NB4 (cell line): ENCODE data around the gene CTSA.

Experiments
- DNase-seq: peaks from one replicate; pipeline ENCODE4 v3.0.0; 2010; ENCODE audit warnings: low read depth
- H3K4me3 ChIP-seq: one replicate; pipeline ENCODE4 v1.5.1; 2011; ENCODE audit warnings: mild to moderate bottlenecking, low read depth, low read length, moderate library complexity
- CTCF ChIP-seq: IDR thresholded peaks from one replicate; pipeline ENCODE4 v1.5.1; 2012; ENCODE audit warnings: low read depth, low read length
- MAX ChIP-seq: IDR thresholded peaks from 2 replicates; pipeline ENCODE4 v1.6.1; 2011; ENCODE audit warnings: low read depth, low read length
- MYC ChIP-seq: IDR thresholded peaks from 2 replicates; pipeline ENCODE4 v1.6.1; 2011; ENCODE audit warnings: low read depth, low read length
- POLR2A ChIP-seq: IDR thresholded peaks from 2 replicates; pipeline ENCODE4 v1.6.1; 2011; ENCODE audit warnings: mild to moderate bottlenecking; ENCODE audit not compliant: insufficient read length; ENCODE audit errors: extremely low read depth

CTSA gene

DNA sequence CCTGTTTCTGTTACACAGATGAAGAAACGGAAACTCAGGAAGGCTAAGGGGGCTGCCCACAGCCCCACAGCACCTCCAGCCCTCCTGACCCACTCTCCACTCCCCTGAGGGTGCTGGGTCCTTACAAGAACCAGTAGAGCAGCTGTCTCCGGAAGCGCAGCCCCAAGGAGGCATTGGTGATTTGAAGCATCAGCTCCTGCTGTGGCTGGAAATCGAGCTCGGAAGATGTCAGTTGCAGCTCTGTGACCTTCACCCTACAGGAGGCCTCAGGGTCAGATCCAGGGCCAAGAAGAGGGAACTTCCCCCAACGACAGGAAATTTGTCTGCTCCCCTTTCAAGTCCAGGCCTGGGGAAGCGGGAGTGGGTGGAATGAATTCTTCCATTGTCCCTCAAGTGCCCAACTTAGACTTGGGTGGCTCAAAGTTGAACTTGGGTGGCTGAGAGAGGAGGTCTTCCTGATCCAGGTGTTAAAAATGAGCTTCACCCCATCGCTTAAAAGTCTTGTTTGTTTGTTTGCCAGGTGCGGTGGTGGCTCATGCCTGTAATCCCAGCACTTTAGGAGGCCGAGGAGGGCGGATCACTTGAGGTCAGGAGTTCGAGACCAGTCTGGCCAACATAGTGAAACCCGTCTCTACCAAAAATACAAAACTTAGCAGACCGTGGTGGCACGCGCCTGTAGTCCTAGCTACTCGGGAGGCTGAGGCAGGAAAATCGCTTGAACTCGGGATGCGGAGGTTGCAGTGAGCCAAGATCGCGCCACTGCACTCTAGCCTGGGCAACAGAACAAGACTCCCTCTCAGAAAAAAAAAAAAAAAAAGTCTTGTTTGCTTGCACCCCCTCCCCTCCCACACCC is 18.9 kb downstream of the CTSA start:
- peak overlapping the region; percentile 21 for H3K4me3 ChIP-seq
- DNase-seq, result peak; percentile 43
- no peak for TF ChIP-seq CTCF
- TF ChIP-seq POLR2A, result no peak
- TF ChIP-seq MAX, result no peak
- no peak for TF ChIP-seq MYC

- DNase-seq, result peak; percentile 100
- H3K4me3 ChIP-seq, result peak overlapping the region; percentile 87
- TF ChIP-seq MAX, result no peak
- no peak for TF ChIP-seq CTCF
- TF ChIP-seq POLR2A, result peak; percentile 98
- TF ChIP-seq MYC, result peak; percentile 39; the same call in 1 of the 2 replicates
These were observed 19.7 kb downstream of the CTSA start for GRCh38 chr20:45910670-45911485.

DNA sequence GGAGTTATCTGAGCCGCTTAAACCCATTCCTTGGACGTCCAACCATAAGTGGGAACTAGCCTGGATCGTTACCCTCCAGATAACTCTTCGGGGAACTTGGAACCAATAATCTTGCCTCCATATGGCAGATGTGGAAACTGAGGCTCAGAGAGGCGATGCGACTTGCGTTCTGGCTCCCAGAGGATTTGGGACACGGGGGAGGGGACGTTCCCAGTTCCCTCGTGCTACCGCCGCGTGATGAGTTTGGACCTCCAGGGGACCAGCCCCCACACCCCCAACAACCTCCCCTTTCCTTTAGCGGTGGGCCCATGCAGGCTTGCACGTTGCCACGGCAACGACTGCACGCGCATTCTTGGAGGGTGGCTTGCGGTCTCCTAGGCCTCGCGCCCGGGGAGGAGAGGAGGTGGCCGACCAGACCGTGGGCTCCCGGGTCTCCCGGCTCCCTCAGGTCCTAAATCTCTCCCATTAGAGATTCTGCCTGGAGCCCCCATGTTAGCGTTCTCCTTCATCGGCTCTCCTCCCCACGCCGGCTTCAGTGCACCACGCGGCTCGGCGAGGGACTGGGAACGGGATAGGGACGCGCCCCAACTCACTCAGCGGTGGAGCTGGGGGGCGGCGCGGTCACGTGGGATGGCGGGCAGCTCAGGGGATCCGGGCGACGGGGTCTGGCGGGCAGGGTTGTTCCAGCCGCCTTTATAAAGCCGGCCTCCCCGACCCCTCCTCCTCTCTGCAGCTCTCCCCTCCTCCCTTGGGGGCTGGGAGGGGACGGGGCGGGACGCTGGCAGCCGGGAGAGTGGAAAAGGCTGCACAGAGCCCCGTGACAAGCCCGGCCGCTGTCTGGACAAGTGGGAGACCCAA is 20.6 kb downstream of the CTSA start, which contains the start of gene PLTP:
Gene PLTP (minus strand): TSS at position 670 of the 858 bp plus-strand sequence. CDS start 703 bp downstream, outside the sequence.
- DNase-seq, result peak; percentile 81

GRCh38 chr20:45912344-45912682 is 21.2 kb downstream of the CTSA start:
- DNase-seq, result no peak
- peak overlapping the region; percentile 87 for H3K4me3 ChIP-seq
- no peak for TF ChIP-seq MAX
- TF ChIP-seq POLR2A, result no peak
- TF ChIP-seq MYC, result no peak
- no peak for TF ChIP-seq CTCF

More for the DNA sequence above, 20.6 kb downstream of the CTSA start, which contains the start of gene PLTP:
- H3K4me3 ChIP-seq, result peak within 1 kb of the TSS; percentile 87
- TF ChIP-seq CTCF (no peak), POLR2A (peak; percentile 92), MAX (peak; percentile 58)

DNA sequence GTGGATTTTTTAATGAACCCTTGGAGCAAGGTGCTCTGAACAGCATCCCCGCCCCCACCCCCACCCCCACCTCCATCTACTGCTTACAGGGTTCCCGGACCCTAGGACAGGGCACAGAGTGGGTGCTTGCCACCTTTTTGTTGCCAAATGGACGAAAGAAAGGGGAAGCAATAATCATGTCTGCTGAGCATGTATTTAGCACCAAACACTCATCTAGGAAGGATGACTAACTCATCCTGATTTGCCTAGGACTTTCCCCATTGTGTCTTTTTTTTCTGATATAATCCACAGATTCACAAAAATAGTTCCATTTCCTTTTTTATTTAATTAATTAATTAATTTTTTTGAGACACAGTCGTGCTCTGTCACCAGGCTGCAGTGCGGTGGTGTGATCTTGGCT is 22.0 kb downstream of the CTSA start:
- DNase-seq, result no peak
- no peak overlapping the region for H3K4me3 ChIP-seq
- TF ChIP-seq CTCF, result no peak
- no peak for TF ChIP-seq MYC
- no peak for TF ChIP-seq POLR2A
- no peak for TF ChIP-seq MAX
